CD8-positive, alpha-beta memory T cell (primary cell): ENCODE data around the gene AXL. TPM values are rescaled to one million over a fixed set of nuclear protein-coding genes. Genes with fewer than 3 reads are reported as not detected.

Experiments used
- CTCF ChIA-PET: fragments of 350-600 bp; sonication (Branson Sonifier 250); formaldehyde crosslinking; loops from one replicate; lab custom pipeline; 2021; ENCODE audit warnings: antibody characterized with exemption; lab: Charles Lee
- POLR2A ChIA-PET: fragments of 350-600 bp; sonication (Branson Sonifier 250); formaldehyde crosslinking; loops from one replicate; lab custom pipeline; 2021; ENCODE audit warnings: antibody characterized with exemption; lab: Charles Lee
- DNase-seq, 5 donors: peaks; one replicate each; pipeline versions ENCODE4 v3.0.0 to v3.0.0-alpha.2; 2020 to 2022; ENCODE audit warnings: mixed read lengths in 1 of 5
- H3K27ac ChIP-seq: one replicate; pipeline ENCODE4 v1.7.0; 2013; ENCODE audit warnings: low read depth, mild to moderate bottlenecking, low read length, moderate library complexity
- H3K27me3 ChIP-seq: 2 replicates; pipeline ENCODE4 v1.7.0; 2013; ENCODE audit warnings: low read length, mild to moderate bottlenecking; ENCODE audit not compliant: insufficient read depth, poor library complexity, severe bottlenecking
- H3K36me3 ChIP-seq: 2 replicates; pipeline ENCODE4 v1.7.0; 2013; ENCODE audit warnings: mild to moderate bottlenecking, low read length, moderate library complexity; ENCODE audit not compliant: insufficient read depth
- H3K4me1 ChIP-seq: 2 replicates; pipeline ENCODE4 v1.7.0; 2013; ENCODE audit warnings: mild to moderate bottlenecking, low read length, moderate library complexity; ENCODE audit not compliant: insufficient read depth
- H3K4me3 ChIP-seq: 2 replicates; pipeline ENCODE4 v1.7.0; 2013; ENCODE audit warnings: mild to moderate bottlenecking, low read length
- H3K9me3 ChIP-seq: 2 replicates; pipeline ENCODE4 v1.7.0; 2013; ENCODE audit warnings: mild to moderate bottlenecking, low read length
- H3K27ac Mint-ChIP-seq, 8 donors: one replicate each; pipeline ENCODE4 v1.8.0; 2020 to 2021; ENCODE audit warnings: mixed read lengths in 8 of 8, mild to moderate bottlenecking in 6 of 8, inconsistent platforms in 3 of 8, moderate library complexity in 3 of 8
- H3K27me3 Mint-ChIP-seq, 2 donors: one replicate each; pipeline ENCODE4 v1.8.0; 2020 to 2021; ENCODE audit warnings: mixed read lengths in 2 of 2, mild to moderate bottlenecking in 1 of 2, moderate library complexity in 1 of 2
- H3K36me3 Mint-ChIP-seq, 3 donors: one replicate each; pipeline ENCODE4 v1.8.0; 2020 to 2021; ENCODE audit warnings: mixed read lengths in 3 of 3, inconsistent platforms in 1 of 3, mild to moderate bottlenecking in 1 of 3
- H3K4me1 Mint-ChIP-seq, 3 donors: one replicate each; pipeline ENCODE4 v1.8.0; 2020 to 2021; ENCODE audit warnings: mixed read lengths in 3 of 3, inconsistent platforms in 1 of 3, mild to moderate bottlenecking in 1 of 3
- H3K4me3 Mint-ChIP-seq, 7 donors: one replicate each; pipeline ENCODE4 v1.8.0; 2020 to 2021; ENCODE audit warnings: mixed read lengths in 7 of 7, mild to moderate bottlenecking in 6 of 7, moderate library complexity in 4 of 7, inconsistent platforms in 2 of 7
- H3K9me3 Mint-ChIP-seq, 5 donors: one replicate each; pipeline ENCODE4 v1.8.0; 2020 to 2022; ENCODE audit warnings: mixed read lengths in 5 of 5, mild to moderate bottlenecking in 3 of 5, moderate library complexity in 2 of 5, inconsistent platforms in 1 of 5
- polyA plus RNA-seq: library from polyadenylated mRNA; unstranded; fragments of 300-500 nt; fragmentation: Illumina TruSeq; gene quantifications from one replicate; pipeline ENCODE4 v1.2.3, GENCODE V29; 2021
- total RNA-seq, 2 experiments: library from RNA; stranded (reverse); gene quantifications; one replicate each; pipeline ENCODE4 v1.2.3, GENCODE V29; 2021

The AXL gene
- total and polyA plus RNA-seq, 3 experiments from 2014 or later = 0.09 to 0.43 (median 0.11) TPM

DNA sequence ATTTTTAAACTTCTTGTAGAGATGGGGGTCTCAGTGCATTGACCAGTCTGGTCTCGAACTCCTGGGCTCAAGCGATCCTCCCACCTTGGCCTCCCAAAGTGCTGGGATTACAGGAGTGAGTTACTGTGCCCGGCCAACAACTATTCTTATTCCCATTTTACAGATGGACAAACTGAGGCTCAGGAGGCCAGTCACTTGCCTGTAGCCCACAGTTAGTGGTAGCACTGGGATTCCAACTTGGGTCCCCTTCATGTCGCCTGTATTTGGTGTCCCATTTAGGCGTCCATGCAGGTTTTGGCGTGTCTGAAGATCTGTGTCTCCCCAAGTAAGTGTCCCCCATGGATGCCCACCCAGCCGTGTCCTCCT lies 791 bp upstream of the AXL start:
- H3K27ac ChIP-seq = no peak overlapping the region
- Mint-ChIP-seq H3K36me3 (peaks cover 0 to 2% (median 0%) of the 10 kb centered on the region in 3 donors), H3K9me3 (no peaks in the 10 kb centered on the region), H3K4me3 (no peak overlapping the region), H3K27me3 (peaks cover 28 to 42% of the 10 kb centered on the region in 2 donors), H3K27ac (no peak overlapping the region), H3K4me1 (peaks cover 0 to 4% (median 2%) of the 10 kb centered on the region in 3 donors)
- H3K9me3 ChIP-seq = no peaks in the 10 kb centered on the region
- peaks cover 10% of the 10 kb centered on the region for H3K27me3 ChIP-seq
- POLR2A ChIA-PET = no interaction called here
- CTCF ChIA-PET = interaction anchor here (1.2 kb wide), 1 partner anchor 11 kb away, joined by 3 read pairs; no protein-coding TSS in a partner anchor
- H3K36me3 ChIP-seq = no peaks in the 10 kb centered on the region
- DNase-seq = no peak
- H3K4me1 ChIP-seq = no peaks in the 10 kb centered on the region
- no peak overlapping the region for H3K4me3 ChIP-seq

DNA sequence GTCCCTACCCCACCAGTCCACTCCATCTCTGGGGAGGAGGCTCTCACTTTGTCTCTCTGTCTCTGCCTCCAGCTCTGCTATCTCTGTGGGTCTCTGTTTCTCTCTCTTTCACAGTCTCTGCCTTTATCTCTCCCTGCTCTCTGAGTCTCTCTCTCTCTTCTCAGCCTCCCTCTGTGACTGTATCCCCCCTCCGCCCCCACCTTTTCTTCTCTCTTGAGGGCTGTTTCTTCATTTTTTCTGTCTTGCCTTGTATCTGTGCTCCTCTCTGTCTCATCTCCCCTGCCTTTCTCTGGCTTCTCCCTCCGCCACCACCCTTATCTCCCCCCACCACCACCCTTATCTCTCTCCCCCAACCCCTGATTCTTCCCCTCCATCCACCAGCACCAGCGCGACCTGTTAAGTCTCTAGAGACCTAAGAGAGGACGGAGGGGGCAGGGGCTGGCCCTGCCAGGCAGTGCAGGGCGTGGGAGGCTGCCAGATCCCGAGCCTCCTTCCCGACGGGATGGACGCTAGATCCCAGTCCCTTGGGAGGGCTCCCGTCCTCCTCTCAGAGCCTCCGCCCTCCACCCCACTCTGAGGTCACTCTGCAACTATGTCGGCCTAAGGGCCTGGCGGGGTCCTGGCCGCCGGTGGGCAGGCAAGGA lies 1.0 kb downstream of the AXL start:
- no peak for DNase-seq
- Histone ChIP-seq H3K4me3 (no peak overlapping the region), H3K36me3 (no peaks in the 10 kb centered on the region), H3K27ac (no peak overlapping the region), H3K9me3 (no peaks in the 10 kb centered on the region), H3K4me1 (no peaks in the 10 kb centered on the region), H3K27me3 (peaks cover 10% of the 10 kb centered on the region)
- H3K27ac Mint-ChIP-seq = peak overlapping the region in 1 of 8 donors; percentile 59
- POLR2A ChIA-PET = interaction anchor here (0.6 kb wide), 1 partner anchor 9 kb away, joined by 3 read pairs; no protein-coding TSS in a partner anchor
- CTCF ChIA-PET = interaction anchor here (2.4 kb wide), 1 partner anchor 43 kb away, joined by 8 read pairs; no protein-coding TSS in a partner anchor
- H3K36me3 Mint-ChIP-seq = peaks cover 0 to 2% (median 0%) of the 10 kb centered on the region in 3 donors
- peaks cover 0 to 4% (median 2%) of the 10 kb centered on the region in 3 donors for H3K4me1 Mint-ChIP-seq
- peaks cover 28 to 51% of the 10 kb centered on the region in 2 donors for H3K27me3 Mint-ChIP-seq
- H3K9me3 Mint-ChIP-seq = no peaks in the 10 kb centered on the region
- H3K4me3 Mint-ChIP-seq = no peak overlapping the region

GRCh38 chr19:41220811-41221210 lies 1.8 kb downstream of the AXL start:
- DNase-seq = no peak
- ChIA-PET CTCF (interaction anchor here (2.4 kb wide), 1 partner anchor 42 kb away, joined by 8 read pairs; no protein-coding TSS in a partner anchor), POLR2A (interaction anchor here (0.6 kb wide), 1 partner anchor 9 kb away, joined by 3 read pairs; no protein-coding TSS in a partner anchor)
- H3K27ac ChIP-seq = no peak overlapping the region
- H3K36me3 ChIP-seq = no peaks in the 10 kb centered on the region
- H3K4me3 ChIP-seq = no peak overlapping the region
- peaks cover 30 to 58% of the 10 kb centered on the region in 2 donors for H3K27me3 Mint-ChIP-seq
- H3K4me1 Mint-ChIP-seq = peaks cover 5 to 10% (median 7%) of the 10 kb centered on the region in 3 donors
- no peaks in the 10 kb centered on the region for H3K9me3 ChIP-seq
- no peak overlapping the region for H3K27ac Mint-ChIP-seq
- H3K4me3 Mint-ChIP-seq = no peak overlapping the region
- H3K36me3 Mint-ChIP-seq = no peaks in the 10 kb centered on the region
- H3K4me1 ChIP-seq = peaks cover 3% of the 10 kb centered on the region
- H3K9me3 Mint-ChIP-seq = no peaks in the 10 kb centered on the region
- peaks cover 10% of the 10 kb centered on the region for H3K27me3 ChIP-seq

- POLR2A ChIA-PET = no interaction called here
- Mint-ChIP-seq H3K27me3 (peaks cover 30 to 62% of the 10 kb centered on the region in 2 donors), H3K4me3 (peak overlapping the region in 1 of 7 donors; percentile 53), H3K9me3 (no peaks in the 10 kb centered on the region), H3K36me3 (no peaks in the 10 kb centered on the region), H3K27ac (peak overlapping the region in 1 of 8 donors; percentile 63), H3K4me1 (peaks cover 10 to 14% (median 11%) of the 10 kb centered on the region in 3 donors)
- no peaks in the 10 kb centered on the region for H3K36me3 ChIP-seq
- CTCF ChIA-PET = interaction anchor here (2.4 kb wide), 1 partner anchor 41 kb away, joined by 8 read pairs; no protein-coding TSS in a partner anchor
- H3K4me3 ChIP-seq = no peak overlapping the region
- H3K4me1 ChIP-seq = peaks cover 8% of the 10 kb centered on the region
- H3K9me3 ChIP-seq = no peaks in the 10 kb centered on the region
- no peak overlapping the region for H3K27ac ChIP-seq
- H3K27me3 ChIP-seq = peaks cover 10% of the 10 kb centered on the region
- no peak for DNase-seq
Measured at GRCh38 chr19:41221514-41222205, 2.6 kb downstream of the AXL start.

DNA sequence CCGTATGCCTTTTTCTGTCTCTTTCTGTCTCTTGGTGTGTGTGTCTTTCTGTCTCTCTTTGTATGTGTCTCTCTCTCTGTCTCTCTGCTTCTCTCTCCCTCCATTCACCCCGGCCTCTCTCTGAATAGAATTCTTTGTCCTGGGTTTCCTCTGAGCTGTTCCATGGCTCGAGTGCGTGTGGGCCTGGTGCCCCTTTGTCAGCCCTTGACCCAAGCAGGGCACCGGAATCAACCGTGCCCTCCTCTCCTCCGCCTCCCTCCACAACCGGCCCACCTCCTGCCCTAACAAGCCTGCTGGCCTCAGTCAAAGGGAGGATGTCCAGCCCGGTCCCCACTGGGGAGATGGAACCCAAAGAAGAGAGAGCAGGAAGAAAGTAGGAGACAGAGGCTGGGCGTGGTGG lies 3.2 kb downstream of the AXL start:
- CTCF ChIA-PET = no interaction called here

GRCh38 chr19:41223431-41224234 lies 4.6 kb downstream of the AXL start:
- ChIA-PET CTCF (interaction anchor here (0.6 to 1.7 kb wide), 3 partner anchors 10 to 86 kb away, joined by 3 to 4 read pairs (median 3); partner anchors contain the start of gene CCDC97), POLR2A (no interaction called here)
- Mint-ChIP-seq H3K4me1 (peaks cover 15 to 19% (median 16%) of the 10 kb centered on the region in 3 donors), H3K36me3 (no peaks in the 10 kb centered on the region), H3K9me3 (no peaks in the 10 kb centered on the region), H3K4me3 (peak overlapping the region in 1 of 7 donors; percentile 60), H3K27ac (peak overlapping the region in 7 of 8 donors; percentile 4 to 87 (median 33)), H3K27me3 (peaks cover 26 to 61% of the 10 kb centered on the region in 2 donors)
- H3K9me3 ChIP-seq = no peaks in the 10 kb centered on the region
- H3K27ac ChIP-seq = no peak overlapping the region
- DNase-seq = no peak
- H3K36me3 ChIP-seq = no peaks in the 10 kb centered on the region
- H3K4me1 ChIP-seq = peaks cover 13% of the 10 kb centered on the region
- H3K4me3 ChIP-seq = no peak overlapping the region
- H3K27me3 ChIP-seq = peaks cover 10% of the 10 kb centered on the region

More for the DNA sequence above, 3.2 kb downstream of the AXL start:
- Mint-ChIP-seq H3K9me3 (no peaks in the 10 kb centered on the region), H3K27me3 (peaks cover 29 to 61% of the 10 kb centered on the region in 2 donors), H3K36me3 (no peaks in the 10 kb centered on the region), H3K4me1 (peaks cover 15 to 19% (median 16%) of the 10 kb centered on the region in 3 donors), H3K27ac (peak overlapping the region in 1 of 8 donors; percentile 2), H3K4me3 (peak overlapping the region in 1 of 7 donors; percentile 53)
- H3K27ac ChIP-seq = no peak overlapping the region
- no peaks in the 10 kb centered on the region for H3K36me3 ChIP-seq
- H3K4me1 ChIP-seq = peaks cover 13% of the 10 kb centered on the region
- no peak for DNase-seq
- peaks cover 10% of the 10 kb centered on the region for H3K27me3 ChIP-seq
- H3K4me3 ChIP-seq = no peak overlapping the region
- POLR2A ChIA-PET = no interaction called here
- H3K9me3 ChIP-seq = no peaks in the 10 kb centered on the region

DNA sequence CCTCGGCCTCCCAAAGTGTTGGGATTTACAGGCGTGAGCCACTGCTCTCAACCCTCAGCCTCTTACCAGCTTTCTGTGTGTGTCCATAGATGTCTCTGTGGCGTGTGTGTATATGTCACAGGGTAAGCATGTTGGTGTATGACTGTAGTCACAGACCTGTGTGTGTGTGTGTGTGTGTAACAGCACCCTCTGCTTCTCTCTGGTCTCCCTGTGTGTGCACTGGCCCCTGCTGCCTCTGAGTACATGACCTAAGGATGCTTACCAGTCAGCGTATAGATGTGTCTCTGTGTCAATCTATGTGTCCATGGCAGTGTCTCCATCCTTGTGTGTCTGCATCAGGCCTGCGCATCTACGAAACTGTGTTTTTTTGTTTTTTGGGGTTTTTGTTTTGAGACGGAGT lies 5.6 kb downstream of the AXL start:
- no peak overlapping the region for H3K27ac ChIP-seq
- Mint-ChIP-seq H3K36me3 (no peaks in the 10 kb centered on the region), H3K27me3 (peaks cover 22 to 54% of the 10 kb centered on the region in 2 donors), H3K4me1 (peaks cover 15 to 19% (median 16%) of the 10 kb centered on the region in 3 donors), H3K9me3 (no peaks in the 10 kb centered on the region), H3K4me3 (no peak overlapping the region), H3K27ac (peak overlapping the region in 3 of 8 donors; percentile 26 to 39 (median 34))
- H3K4me1 ChIP-seq = peaks cover 13% of the 10 kb centered on the region
- no peaks in the 10 kb centered on the region for H3K9me3 ChIP-seq
- no peak overlapping the region for H3K4me3 ChIP-seq
- ChIA-PET POLR2A (no interaction called here), CTCF (interaction anchor here (0.6 to 1.7 kb wide), 2 partner anchors 9 to 85 kb away, joined by 3 to 4 read pairs; partner anchors contain the start of gene CCDC97)
- H3K36me3 ChIP-seq = no peaks in the 10 kb centered on the region
- peaks cover 10% of the 10 kb centered on the region for H3K27me3 ChIP-seq
- no peak for DNase-seq
